ENCODE results near the gene PROX1.

The PROX1 gene

GRCh38 chr1:214074477-214074876 is 86.7 kb downstream of the PROX1 start:
- H3K27ac ChIP-seq = no peak overlapping the region
- no peaks in the 10 kb centered on the region for H3K36me3 ChIP-seq
- H3K4me1 ChIP-seq = no peaks in the 10 kb centered on the region
- intact Hi-C loops (cut with DNase I; ENCODE audit: low total_unique reads) = no loop called here
- H3K9me3 ChIP-seq = no peaks in the 10 kb centered on the region
- no peak overlapping the region for H3K4me3 ChIP-seq
- no peak for DNase-seq
- peaks cover 0 to 6% of the 10 kb centered on the region in 2 donors for H3K27me3 ChIP-seq
- no peak for TF ChIP-seq CTCF (IDR thresholded peaks at IDR 0.05)

GRCh38 chr1:214075305-214075998 is 87.7 kb downstream of the PROX1 start:
- no peak for TF ChIP-seq CTCF (IDR thresholded peaks at IDR 0.05)
- peaks cover 0 to 6% of the 10 kb centered on the region in 2 donors for H3K27me3 ChIP-seq
- H3K4me1 ChIP-seq = no peaks in the 10 kb centered on the region
- DNase-seq = no peak
- H3K4me3 ChIP-seq = no peak overlapping the region
- intact Hi-C loops (cut with DNase I; ENCODE audit: low total_unique reads) = no loop called here
- H3K9me3 ChIP-seq = peaks cover 0 to 3% (median 0%) of the 10 kb centered on the region in 3 donors
- H3K36me3 ChIP-seq = no peaks in the 10 kb centered on the region
- H3K27ac ChIP-seq = no peak overlapping the region

GRCh38 chr1:214075999-214076707 is 88.4 kb downstream of the PROX1 start:
- TF ChIP-seq CTCF (IDR thresholded peaks at IDR 0.05) = no peak
- Histone ChIP-seq H3K27me3 (peaks cover 0 to 6% of the 10 kb centered on the region in 2 donors), H3K4me1 (no peaks in the 10 kb centered on the region), H3K27ac (no peak overlapping the region), H3K36me3 (no peaks in the 10 kb centered on the region), H3K4me3 (no peak overlapping the region), H3K9me3 (peaks cover 0 to 3% (median 0%) of the 10 kb centered on the region in 3 donors)
- intact Hi-C loops (cut with DNase I; ENCODE audit: low total_unique reads) = no loop called here
- DNase-seq = no peak

- Histone ChIP-seq H3K27me3 (peaks cover 0 to 6% of the 10 kb centered on the region in 2 donors), H3K36me3 (no peaks in the 10 kb centered on the region), H3K9me3 (peaks cover 0 to 3% (median 0%) of the 10 kb centered on the region in 3 donors), H3K4me3 (no peak overlapping the region), H3K27ac (no peak overlapping the region), H3K4me1 (no peaks in the 10 kb centered on the region)
- intact Hi-C loops (cut with DNase I; ENCODE audit: low total_unique reads) = no loop called here
- DNase-seq = no peak
- no peak for TF ChIP-seq CTCF (IDR thresholded peaks at IDR 0.05)
These were observed 88.9 kb downstream of the PROX1 start for GRCh38 chr1:214076708-214077065.

GRCh38 chr1:214078950-214079349 is 91.2 kb downstream of the PROX1 start:
- H3K4me3 ChIP-seq = no peak overlapping the region
- no peaks in the 10 kb centered on the region for H3K27me3 ChIP-seq
- no peak for DNase-seq
- no peak overlapping the region for H3K27ac ChIP-seq
- TF ChIP-seq CTCF (IDR thresholded peaks at IDR 0.05) = no peak
- H3K9me3 ChIP-seq = peaks cover 0 to 3% (median 0%) of the 10 kb centered on the region in 3 donors
- intact Hi-C loops (cut with DNase I; ENCODE audit: low total_unique reads) = no loop called here
- H3K36me3 ChIP-seq = no peaks in the 10 kb centered on the region
- H3K4me1 ChIP-seq = no peaks in the 10 kb centered on the region
